Ishikawa (cell line): ENCODE measurements around the gene XAB2.

ENCODE experiments used
- CEBPB ChIP-seq: IDR thresholded peaks from 2 replicates; pipeline ENCODE4 v1.6.1; 2012
- CREB1 ChIP-seq: IDR thresholded peaks from 2 replicates; pipeline ENCODE4 v1.6.1; 2012; ENCODE audit warnings: low read depth
- EGR1 ChIP-seq: IDR thresholded peaks from 2 replicates; pipeline ENCODE4 v1.6.1; 2012
- EP300 ChIP-seq: IDR thresholded peaks from 2 replicates; pipeline ENCODE4 v1.6.1; 2012; ENCODE audit warnings: borderline replicate concordance
- FOXM1 ChIP-seq: IDR thresholded peaks from 2 replicates; pipeline ENCODE4 v1.6.1; 2012; ENCODE audit warnings: low read depth, borderline replicate concordance
- MAX ChIP-seq: IDR thresholded peaks from 2 replicates; pipeline ENCODE4 v1.6.1; 2012
- NFIC ChIP-seq: IDR thresholded peaks from 2 replicates; pipeline ENCODE4 v1.6.1; 2012
- RAD21 ChIP-seq: IDR thresholded peaks from 2 replicates; pipeline ENCODE4 v1.6.1; 2012; ENCODE audit warnings: low read depth
- REST ChIP-seq: IDR thresholded peaks from 2 replicates; pipeline ENCODE4 v1.6.1; 2012; ENCODE audit warnings: low read depth, mild to moderate bottlenecking
- TAF1 ChIP-seq: IDR thresholded peaks from 2 replicates; pipeline ENCODE4 v1.6.1; 2012; ENCODE audit warnings: low read depth, mild to moderate bottlenecking
- TCF12 ChIP-seq: IDR thresholded peaks from 2 replicates; pipeline ENCODE4 v1.6.1; 2012; ENCODE audit warnings: low read depth
- USF1 ChIP-seq: IDR thresholded peaks from 2 replicates; pipeline ENCODE4 v1.6.1; 2012
- YY1 ChIP-seq: IDR thresholded peaks from 2 replicates; pipeline ENCODE4 v1.6.1; 2012; ENCODE audit warnings: low read depth
- ZBTB7A ChIP-seq: IDR thresholded peaks from 2 replicates; pipeline ENCODE4 v1.6.1; 2012; ENCODE audit warnings: low read depth

- peak; percentile 64 for TF ChIP-seq RAD21
- TF ChIP-seq MAX = peak; percentile 34; the same call in 1 of the 2 replicates
- TF ChIP-seq YY1 = no peak
- no peak for TF ChIP-seq NFIC
- no peak for TF ChIP-seq EGR1
- TF ChIP-seq USF1 = no peak
- TF ChIP-seq CEBPB = no peak
- no peak for TF ChIP-seq CREB1
- no peak for TF ChIP-seq ZBTB7A
- TF ChIP-seq TAF1 = no peak
- no peak for TF ChIP-seq REST
- no peak for TF ChIP-seq FOXM1
- TF ChIP-seq TCF12 = 0 out of 2 replicates have a peak, but pooled peaks have one; percentile 19
- TF ChIP-seq EP300 = no peak
Observed at GRCh38 chr19:7652061-7652641, 22.8 kb upstream of the XAB2 start.
